Measurements from ENCODE around the gene SLC9A7. TPM values are rescaled to one million over a fixed set of nuclear protein-coding genes. Genes with fewer than 3 reads are reported as not detected.

Gene SLC9A7
- polyA plus RNA-seq, 2 of the 4 experiments (the other 2 are of a cell fraction): 9.8 to 21.1 TPM

- peak; percentile 53 to 68 for TF ChIP-seq RAD21 (conservative IDR thresholded peaks at IDR 0.05 in 1 of 2, IDR thresholded peaks at IDR 0.05 in 1 of 2)
Measured at GRCh38 chrX:46686003-46686645, 72.8 kb downstream of the SLC9A7 start (continued).

GRCh38 chrX:46683048-46683447, 75.9 kb downstream of the SLC9A7 start:
- no peak overlapping the region for H3K27ac ChIP-seq
- CTCF ChIA-PET: interaction anchor here (1.5 kb wide), 1 partner anchor 41 kb away, joined by 3 read pairs; no protein-coding TSS in a partner anchor
- ATAC-seq (peak in 1 of 2 experiments; percentile 73; a peak in 3 of 6 replicates), DNase-seq (ENCODE audit: low read depth in 1 of 2, low spot score in 1 of 2) (peak in 1 of 2 experiments; percentile 16), FAIRE-seq (no peak)
- H3K9me3 ChIP-seq: no peaks in the 10 kb centered on the region
- POLR2A ChIA-PET: no interaction called here
- TF ChIP-seq KDM1A (IDR thresholded peaks at IDR 0.05; ENCODE audit: low read depth) (no peak), CBX8 (IDR thresholded peaks at IDR 0.05) (no peak), PHF8 (IDR thresholded peaks at IDR 0.05; ENCODE audit: borderline replicate concordance, low read depth) (no peak), EP300 (IDR thresholded peaks at IDR 0.05) (no peak), RARB (CRISPR knock-in tag; IDR thresholded peaks at IDR 0.05) (no peak), ELK1 (IDR thresholded peaks at IDR 0.05; ENCODE audit: low read depth, low read length) (no peak), E2F6 (IDR thresholded peaks at IDR 0.05; ENCODE audit: borderline replicate concordance, low read depth) (no peak), JUNB (IDR thresholded peaks at IDR 0.05) (no peak), EHF (CRISPR knock-in tag; IDR thresholded peaks at IDR 0.05) (no peak), HDAC2 (IDR thresholded peaks at IDR 0.05) (no peak), CHD4 (IDR thresholded peaks at IDR 0.05; ENCODE audit: borderline replicate concordance) (no peak), HES2 (IDR thresholded peaks at IDR 0.05) (no peak), HOXA7 (CRISPR knock-in tag; IDR thresholded peaks at IDR 0.05) (no peak), GATA3 (IDR thresholded peaks at IDR 0.05; ENCODE audit: borderline replicate concordance) (no peak), BCL3 (IDR thresholded peaks at IDR 0.05) (no peak)
- no peaks in the 10 kb centered on the region for H3K4me1 ChIP-seq
- H3K4me2 ChIP-seq: no peak overlapping the region
- H3K4me3 ChIP-seq: no peak overlapping the region

- TF ChIP-seq EP300 (IDR thresholded peaks at IDR 0.05): no peak
- TF ChIP-seq ZSCAN20 (CRISPR knock-in tag; IDR thresholded peaks at IDR 0.05): no peak
- no peak for TF ChIP-seq KDM1A (IDR thresholded peaks at IDR 0.05; ENCODE audit: low read depth)
- TF ChIP-seq ESRRA (IDR thresholded peaks at IDR 0.05; ENCODE audit: borderline replicate concordance, low read length): no peak
- TF ChIP-seq HDAC2 (IDR thresholded peaks at IDR 0.05): no peak
- no peak for TF ChIP-seq HOXB13 (CRISPR knock-in tag; IDR thresholded peaks at IDR 0.05; ENCODE audit: low read depth)
Measured at GRCh38 chrX:46681849-46682248, 77.1 kb downstream of the SLC9A7 start.

More at GRCh38 chrX:46681849-46682248, 77.1 kb downstream of the SLC9A7 start:
- POLR2A ChIA-PET: no interaction called here
- no peaks in the 10 kb centered on the region for H3K4me1 ChIP-seq
- DNase-seq (ENCODE audit: low read depth in 1 of 2, low spot score in 1 of 2) (no peak), ATAC-seq (no peak), FAIRE-seq (no peak)
- no peak overlapping the region for H3K4me2 ChIP-seq
- H3K4me3 ChIP-seq: no peak overlapping the region
- no peak overlapping the region for H3K27ac ChIP-seq
- 87% methylated on average over 3 of the region's 3 CpGs for WGBS (ENCODE audit: missing lambda C conversion rate)
- CTCF ChIA-PET: interaction anchor here (0.6 to 1.5 kb wide), 2 partner anchors 40 to 662 kb away, joined by 3 to 4 read pairs; no protein-coding TSS in a partner anchor
- H3K9me3 ChIP-seq: no peaks in the 10 kb centered on the region
